Body of pancreas (tissue), 4 donors: ENCODE data around the gene GRIFIN. TPM values are rescaled to one million over a fixed set of nuclear protein-coding genes. Genes with fewer than 3 reads are reported as not detected.
"Not testable (repeated sequence)": the region's sequence is repeated elsewhere in the genome, so short reads cannot be mapped to it uniquely, and the experiment has no call there.

ENCODE experiments used
- ATAC-seq: fragments of 150-250 bp; one replicate; pipeline ENCODE4 v1.9.1; 2016
- DNase-seq, 4 donors: peaks; one replicate each; pipeline ENCODE4 v3.0.0-alpha.2; 2019
- H3K27ac ChIP-seq, 4 donors: fragments of 200-600 bp; sonication (generic); 1 replicate in 3 of 4; 2 replicates in 1 of 4; pipeline versions ENCODE4 v1.5.1 to v1.6.1; 2016 to 2019; ENCODE audit warnings: mild to moderate bottlenecking in 1 of 4, mixed read lengths in 1 of 4, moderate library complexity in 1 of 4
- H3K27me3 ChIP-seq, 2 donors: fragments of 200-600 bp; sonication (generic); one replicate each; pipeline ENCODE4 v1.6.0; 2016; ENCODE audit warnings: mild to moderate bottlenecking in 1 of 2
- H3K36me3 ChIP-seq, 2 donors: fragments of 200-600 bp; sonication (generic); replicated peaks in 1 of 2; 2 replicates each; pipeline ENCODE4 v1.5.1; 2016; ENCODE audit warnings: low read depth in 2 of 2; ENCODE audit not compliant: insufficient read depth in 1 of 2
- H3K4me1 ChIP-seq: fragments of 200-600 bp; sonication (generic); one replicate; pipeline ENCODE4 v1.6.0; 2016
- H3K4me3 ChIP-seq, 2 donors: fragments of 200-600 bp; sonication (generic); 1 replicate in 1 of 2; 2 replicates in 1 of 2; pipeline ENCODE4 v1.5.1; 2016 to 2019
- H3K9me3 ChIP-seq, 3 donors: fragments of 200-600 bp; sonication (generic); 1 replicate in 2 of 3; 2 replicates in 1 of 3; pipeline ENCODE4 v1.5.1; 2016
- CTCF ChIP-seq, 7 experiments: fragments of 450-650 bp in 4 of 7; fragments of 200-600 bp in 3 of 7; sonication (generic) in 3 of 7; IDR thresholded peaks; one replicate each; pipeline ENCODE4 v1.5.1; 2016 to 2019; ENCODE audit warnings: antibody characterized with exemption in 7 of 7
- POLR2A ChIP-seq, 3 donors: fragments of 450-650 bp; IDR thresholded peaks; one replicate each; pipeline ENCODE4 v1.6.1; 2016; ENCODE audit warnings: antibody characterized with exemption in 3 of 3, mild to moderate bottlenecking in 2 of 3
- WGBS, 2 donors: methylation state at CpG; one replicate each; pipeline ENCODE4 v1.1.5; 2017; 5-methylcytosine and 5-hydroxymethylcytosine counted together
- intact Hi-C: fragments of 100-400 bp; cut with DNase I; formaldehyde crosslinking; loops from one replicate; pipeline ENCODE4 v1.15.1; 2023
- total RNA-seq, 2 donors: library from RNA; depleted of rRNA; stranded (reverse); fragments of >200 nt; gene quantifications; one replicate each; pipeline ENCODE4 v1.1.0, GENCODE V29; 2016

The GRIFIN gene
- total RNA-seq, 2 donors from 2014 or later = not detected

- no peak for DNase-seq
- Histone ChIP-seq H3K27me3 (peaks cover 0 to 4% of the 10 kb centered on the region in 2 donors), H3K27ac (no peak overlapping the region), H3K9me3 (no peaks in the 10 kb centered on the region), H3K36me3 (no peaks in the 10 kb centered on the region), H3K4me1 (peaks cover 13% of the 10 kb centered on the region), H3K4me3 (no peak overlapping the region)
- intact Hi-C loops = no loop called here
- ATAC-seq = no peak
- 85 to 90% methylated on average over 6 of the region's 6 CpGs for WGBS, 2 donors
- TF ChIP-seq CTCF (IDR thresholded peaks at IDR 0.05) = no peak
- TF ChIP-seq POLR2A (IDR thresholded peaks at IDR 0.05) = no peak
These were observed 3.5 kb downstream of the GRIFIN start for GRCh38 chr7:2472739-2473138.

GRCh38 chr7:2471396-2471795, 4.8 kb downstream of the GRIFIN start:
- no peaks in the 10 kb centered on the region for H3K9me3 ChIP-seq
- WGBS, 2 donors = 51 to 54% methylated on average over 6 to 17 of the region's 17 CpGs
- H3K4me3 ChIP-seq = no peak overlapping the region
- H3K27ac ChIP-seq = no peak overlapping the region
- no peaks in the 10 kb centered on the region for H3K27me3 ChIP-seq
- TF ChIP-seq POLR2A (IDR thresholded peaks at IDR 0.05) (no peak), CTCF (IDR thresholded peaks at IDR 0.05) (no peak)
- peak; percentile 22 for ATAC-seq
- intact Hi-C loops = no loop called here
- no peaks in the 10 kb centered on the region for H3K36me3 ChIP-seq
- DNase-seq = no peak
- peaks cover 9% of the 10 kb centered on the region for H3K4me1 ChIP-seq

GRCh38 chr7:2471022-2471329, 5.2 kb downstream of the GRIFIN start:
- Histone ChIP-seq H3K9me3 (no peaks in the 10 kb centered on the region), H3K4me1 (peaks cover 9% of the 10 kb centered on the region), H3K27ac (no peak overlapping the region), H3K36me3 (no peaks in the 10 kb centered on the region), H3K27me3 (no peaks in the 10 kb centered on the region), H3K4me3 (no peak overlapping the region)
- no peak for DNase-seq
- no peak for ATAC-seq
- TF ChIP-seq CTCF (IDR thresholded peaks at IDR 0.05) (no peak), POLR2A (IDR thresholded peaks at IDR 0.05) (no peak)
- intact Hi-C loops = no loop called here
- 50 to 60% methylated on average over 2 to 4 of the region's 5 CpGs for WGBS, 2 donors

GRCh38 chr7:2470204-2471021, 5.8 kb downstream of the GRIFIN start:
- no peak for ATAC-seq
- no peaks in the 10 kb centered on the region for H3K9me3 ChIP-seq
- peaks cover 9% of the 10 kb centered on the region for H3K4me1 ChIP-seq
- intact Hi-C loops = no loop called here
- no peak for DNase-seq
- H3K4me3 ChIP-seq = no peak overlapping the region
- H3K36me3 ChIP-seq = no peaks in the 10 kb centered on the region
- 72 to 76% methylated on average over 11 to 18 of the region's 19 CpGs for WGBS, 2 donors
- TF ChIP-seq POLR2A (IDR thresholded peaks at IDR 0.05) (no peak), CTCF (IDR thresholded peaks at IDR 0.05) (no peak)
- no peaks in the 10 kb centered on the region for H3K27me3 ChIP-seq
- no peak overlapping the region for H3K27ac ChIP-seq

- DNase-seq, H3K27ac ChIP-seq, H3K4me3 ChIP-seq, H3K4me1 ChIP-seq, intact Hi-C loops, ATAC-seq, H3K36me3 ChIP-seq, H3K9me3 ChIP-seq, H3K27me3 ChIP-seq: not testable (repeated sequence)
- WGBS, 2 donors = 69 to 70% methylated on average over 9 of the region's 9 CpGs
These were observed 6.6 kb downstream of the GRIFIN start for GRCh38 chr7:2469460-2470203.
